GM08714 (cell line): ENCODE measurements around the gene FCN2.

Source experiments
- H3K4me3 ChIP-seq: fragments of 200-500 bp; sonication (Bioruptor generic); 2 replicates; pipeline ENCODE4 v1.5.1; 2014; ENCODE audit warnings: mild to moderate bottlenecking, low read length, inconsistent platforms
- ZNF274 ChIP-seq: IDR thresholded peaks from 2 replicates; pipeline ENCODE4 v1.6.1; 2012; ENCODE audit warnings: mild to moderate bottlenecking, low read depth, low read length

FCN2 gene

DNA sequence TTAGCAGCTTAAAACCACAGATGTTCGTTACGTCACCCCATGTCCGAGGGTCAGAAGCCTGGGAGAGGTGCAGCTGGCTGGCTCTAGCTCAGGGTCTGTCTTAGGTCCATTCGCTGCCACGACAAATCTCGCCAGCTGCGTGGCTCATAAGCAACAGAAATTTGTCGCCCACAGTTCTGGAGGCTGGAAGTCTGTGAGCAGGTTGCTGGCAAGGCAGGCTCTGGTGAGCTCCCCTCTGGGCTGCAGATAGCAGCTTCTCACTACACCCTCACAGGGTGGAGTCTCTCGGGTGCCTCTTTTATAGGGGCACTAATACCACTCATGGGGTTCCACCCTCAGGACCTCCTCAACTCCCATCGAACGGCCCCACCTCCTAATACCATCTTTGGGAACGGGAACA lies 40.1 kb upstream of the FCN2 start:
- TF ChIP-seq ZNF274 = no peak
- no peak overlapping the region for H3K4me3 ChIP-seq

DNA sequence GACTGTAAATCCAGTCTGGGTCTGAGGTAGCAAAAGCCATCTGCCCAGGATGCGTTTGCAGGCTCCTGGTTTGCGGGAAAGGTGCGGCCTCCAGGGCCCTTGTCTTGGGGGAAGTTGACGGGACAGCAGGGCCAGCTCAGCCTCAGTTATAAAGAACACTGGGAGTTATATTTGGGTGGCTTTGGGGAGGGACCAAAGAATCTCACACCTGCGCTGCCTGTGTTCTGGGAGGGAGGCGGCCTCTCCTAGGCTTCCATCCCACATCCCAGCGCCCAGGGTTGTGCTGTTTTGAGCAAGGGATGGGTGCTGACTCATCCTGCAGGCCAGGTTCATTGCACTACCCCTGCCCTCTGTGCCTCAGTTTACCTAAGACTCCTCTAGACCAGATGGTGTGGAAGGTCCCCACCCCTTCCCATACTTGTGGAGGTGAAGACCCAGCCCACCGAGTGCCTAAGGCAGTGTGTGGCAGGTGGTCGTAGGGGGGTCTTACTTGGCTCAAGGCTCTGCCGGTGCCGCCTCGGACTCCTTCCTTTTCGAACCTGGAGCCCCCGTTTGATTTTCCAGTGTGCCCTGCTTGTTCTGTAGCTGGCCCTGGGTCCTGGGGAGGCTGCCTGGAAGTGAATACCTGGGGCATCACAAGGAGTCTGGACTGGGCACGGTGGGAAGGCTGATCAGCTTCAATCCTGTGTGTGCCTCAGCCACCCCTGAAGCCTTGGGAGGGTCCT lies 39.3 kb upstream of the FCN2 start:
- no peak for TF ChIP-seq ZNF274
- no peak overlapping the region for H3K4me3 ChIP-seq

DNA sequence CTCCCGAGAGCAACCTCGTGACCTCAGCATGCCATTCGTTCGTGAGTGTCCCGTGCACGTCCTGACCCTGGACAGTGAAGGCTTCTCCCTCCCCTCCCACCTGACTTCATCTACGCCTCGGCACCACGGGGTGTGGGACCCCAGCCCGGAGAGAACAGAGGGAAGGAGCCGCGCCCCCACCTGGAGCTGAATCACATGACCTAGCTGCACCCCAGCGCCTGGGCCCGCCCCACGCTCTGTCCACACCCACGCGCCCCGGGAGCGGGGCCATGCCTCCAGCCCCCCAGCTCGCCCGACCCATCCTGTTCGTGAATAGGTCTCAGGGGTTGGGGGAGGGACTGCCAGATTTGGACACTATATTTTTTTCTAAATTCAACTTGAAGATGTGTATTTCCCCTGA lies 38.3 kb upstream of the FCN2 start:
- no peak overlapping the region for H3K4me3 ChIP-seq
- TF ChIP-seq ZNF274 = no peak

DNA sequence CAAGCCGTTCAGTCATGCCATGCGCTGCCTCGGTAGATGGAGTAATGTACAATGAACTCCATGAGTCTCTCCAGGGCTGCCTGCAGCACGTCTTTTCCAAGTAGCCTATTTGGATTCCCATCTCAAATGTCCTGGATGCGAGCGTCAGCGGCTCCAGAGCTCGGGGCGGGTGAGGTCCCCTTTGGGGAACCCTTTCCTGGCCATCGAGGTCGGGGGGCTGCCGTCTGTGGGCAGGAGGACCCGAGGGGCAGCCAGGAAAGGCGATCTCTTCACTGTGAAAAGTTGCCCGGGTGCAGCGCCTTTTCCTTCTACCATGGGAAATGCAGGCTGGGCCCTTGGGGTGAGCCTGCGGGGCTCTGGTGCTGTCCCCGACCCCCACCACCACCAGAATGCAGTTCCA lies 36.9 kb upstream of the FCN2 start:
- no peak overlapping the region for H3K4me3 ChIP-seq
- TF ChIP-seq ZNF274 = no peak

- no peak for TF ChIP-seq ZNF274
- no peak overlapping the region for H3K4me3 ChIP-seq
Measured at GRCh38 chr9:134844821-134845220, 35.8 kb upstream of the FCN2 start.

DNA sequence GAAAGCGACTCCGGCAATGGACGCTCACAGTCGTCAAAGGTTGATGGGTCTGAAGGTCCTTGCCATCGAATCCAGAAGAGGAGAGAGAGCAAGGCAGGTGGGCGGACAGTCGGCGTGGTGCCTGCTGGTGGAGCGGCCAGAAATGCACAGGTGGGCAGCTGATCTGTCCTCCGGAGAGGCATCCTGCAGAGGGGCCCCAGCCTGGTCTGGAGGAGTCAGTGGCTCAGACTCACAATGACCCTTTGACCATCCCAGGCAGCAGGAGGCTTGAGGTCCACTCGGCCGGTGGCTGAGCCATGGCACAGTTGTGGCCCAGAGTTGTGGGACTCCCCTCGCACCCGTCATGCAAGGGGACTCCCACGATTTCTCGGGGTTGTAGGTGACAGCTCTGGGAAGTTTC lies 34.4 kb upstream of the FCN2 start:
- H3K4me3 ChIP-seq = no peak overlapping the region
- TF ChIP-seq ZNF274 = no peak

- H3K4me3 ChIP-seq = no peak overlapping the region
- no peak for TF ChIP-seq ZNF274
Measured at GRCh38 chr9:134846699-134847098, 33.9 kb upstream of the FCN2 start.

DNA sequence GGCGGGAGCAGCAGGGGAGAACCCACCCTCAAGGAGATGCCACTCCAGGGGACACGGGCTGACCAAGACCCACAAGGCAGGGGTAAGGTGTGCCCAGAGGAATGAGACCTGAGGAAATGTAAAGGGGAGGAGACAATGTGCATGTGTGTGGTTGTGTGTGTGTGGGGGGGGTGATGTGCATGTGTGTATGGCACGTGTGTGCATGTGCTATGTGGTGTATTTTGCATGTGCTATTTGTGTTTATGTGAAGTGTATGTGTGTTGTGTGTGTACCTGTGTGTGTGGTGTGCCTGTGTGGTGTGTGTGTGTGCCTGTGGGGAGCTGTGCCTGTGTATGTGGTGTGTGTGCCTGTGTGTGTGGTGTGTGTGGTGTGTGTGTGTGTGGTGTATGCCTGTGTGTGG lies 33.5 kb upstream of the FCN2 start:
- TF ChIP-seq ZNF274 = no peak
- no peak overlapping the region for H3K4me3 ChIP-seq

DNA sequence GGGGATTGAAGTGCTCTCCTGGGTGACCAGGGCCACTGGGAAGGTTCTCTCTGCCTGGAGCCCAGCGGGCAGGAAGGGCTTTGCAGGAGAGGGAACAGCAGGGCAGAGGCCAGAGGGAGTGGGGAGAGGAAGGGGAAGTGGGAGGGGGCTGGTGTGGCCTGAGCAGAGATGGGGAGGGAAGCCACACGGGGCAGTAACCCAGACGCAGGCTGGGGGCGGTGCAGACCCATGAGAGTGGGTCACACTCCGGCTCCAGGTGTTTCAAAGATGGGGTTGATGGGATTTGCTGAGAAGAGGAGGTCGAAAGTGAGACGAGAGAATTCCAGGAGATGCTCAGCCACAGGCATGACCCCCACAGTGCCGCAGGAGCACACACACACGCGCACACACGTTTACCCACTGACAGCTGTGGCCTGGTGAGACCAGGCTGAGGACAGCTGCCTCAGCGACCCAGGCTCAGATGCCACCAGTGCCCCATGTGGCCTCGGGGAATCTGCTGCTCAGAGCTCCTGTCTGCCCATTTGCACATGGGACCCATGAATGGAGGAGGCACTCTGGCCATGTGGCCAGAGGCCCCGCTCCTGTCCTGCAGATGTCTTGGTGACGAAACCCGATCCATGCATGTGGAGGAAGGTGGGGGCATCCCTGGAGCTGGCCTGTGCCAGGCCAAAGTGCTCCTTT lies 32.7 kb upstream of the FCN2 start:
- no peak for TF ChIP-seq ZNF274
- no peak overlapping the region for H3K4me3 ChIP-seq

GRCh38 chr9:134848504-134848903 lies 32.1 kb upstream of the FCN2 start:
- H3K4me3 ChIP-seq = no peak overlapping the region
- no peak for TF ChIP-seq ZNF274

DNA sequence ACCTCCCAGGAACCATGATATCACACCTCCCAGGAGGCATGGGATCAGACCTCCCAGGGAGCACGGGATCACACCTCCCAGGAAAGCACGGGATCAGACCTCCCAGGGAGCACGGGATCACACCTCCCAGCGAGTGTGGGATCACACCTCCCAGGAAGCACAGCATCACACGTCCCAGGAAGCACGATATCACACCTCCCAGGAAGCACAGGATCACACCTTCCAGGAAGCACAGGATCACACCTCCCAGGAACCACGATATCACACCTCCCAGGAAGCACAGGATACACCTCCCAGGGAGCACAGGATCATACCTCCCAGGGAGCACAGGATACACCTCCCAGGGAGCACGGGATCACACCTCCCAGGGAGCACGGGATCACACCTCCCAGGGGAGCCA lies 30.0 kb upstream of the FCN2 start:
- TF ChIP-seq ZNF274 = no peak
- H3K4me3 ChIP-seq = no peak overlapping the region

- no peak for TF ChIP-seq ZNF274
Measured at GRCh38 chr9:134851020-134851419, 29.6 kb upstream of the FCN2 start.

DNA sequence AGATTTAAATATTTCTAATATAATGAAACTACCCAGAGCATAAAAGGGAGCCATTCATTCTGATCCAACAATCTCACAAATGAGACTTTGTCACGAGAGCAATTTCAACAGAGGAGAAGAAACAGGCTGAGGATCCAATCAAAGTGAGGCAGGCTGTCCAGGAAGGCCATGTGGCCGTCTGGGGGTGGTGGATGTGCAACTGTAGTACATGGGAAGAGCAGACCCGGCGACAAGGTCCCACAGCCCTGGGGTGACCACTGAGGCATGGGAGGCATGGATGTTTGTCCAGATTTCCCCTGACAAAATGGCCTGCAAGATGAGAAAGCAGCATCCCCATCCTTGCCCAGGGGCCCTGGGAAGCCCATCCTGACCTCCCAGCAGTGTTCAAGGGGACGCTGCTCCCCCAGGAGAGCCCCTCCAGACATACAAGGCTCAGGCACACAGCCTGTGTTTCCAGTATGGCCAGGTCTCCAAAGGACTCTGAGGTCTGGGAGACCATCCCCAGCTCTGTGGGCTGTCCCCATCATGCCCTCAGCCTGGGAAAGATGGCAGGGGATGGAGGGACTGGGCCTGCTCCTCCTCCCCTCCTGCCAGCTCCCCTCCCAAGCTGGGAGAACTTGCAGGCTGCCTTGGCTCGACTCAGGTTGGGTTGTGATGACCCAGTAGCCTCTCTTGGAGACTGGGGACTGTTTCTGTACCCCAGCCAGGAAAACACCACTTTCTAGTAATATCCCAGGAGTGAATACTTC lies 27.5 kb upstream of the FCN2 start:
- TF ChIP-seq ZNF274 = no peak
- no peak overlapping the region for H3K4me3 ChIP-seq

More at GRCh38 chr9:134851020-134851419, 29.6 kb upstream of the FCN2 start:
- no peak overlapping the region for H3K4me3 ChIP-seq

DNA sequence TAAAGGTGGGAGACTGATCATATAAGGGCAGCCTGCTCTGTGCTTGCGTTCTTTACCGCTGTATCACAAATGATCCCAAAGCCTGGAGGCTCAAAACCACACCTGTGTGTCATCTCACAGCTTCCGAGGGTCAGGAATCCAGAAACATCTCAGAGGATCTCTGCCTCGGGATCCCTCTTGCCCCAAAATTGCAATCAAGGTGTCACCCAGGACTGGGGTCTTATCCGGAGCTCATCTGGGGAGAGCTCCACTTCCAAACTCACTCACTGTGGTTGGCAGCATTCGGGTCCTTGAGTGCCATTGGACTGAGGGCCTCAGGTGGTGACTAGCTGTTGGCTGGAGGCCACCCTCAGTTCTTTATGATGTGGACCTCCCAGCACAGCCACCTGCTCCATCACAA lies 26.7 kb upstream of the FCN2 start:
- no peak overlapping the region for H3K4me3 ChIP-seq
- TF ChIP-seq ZNF274 = no peak

DNA sequence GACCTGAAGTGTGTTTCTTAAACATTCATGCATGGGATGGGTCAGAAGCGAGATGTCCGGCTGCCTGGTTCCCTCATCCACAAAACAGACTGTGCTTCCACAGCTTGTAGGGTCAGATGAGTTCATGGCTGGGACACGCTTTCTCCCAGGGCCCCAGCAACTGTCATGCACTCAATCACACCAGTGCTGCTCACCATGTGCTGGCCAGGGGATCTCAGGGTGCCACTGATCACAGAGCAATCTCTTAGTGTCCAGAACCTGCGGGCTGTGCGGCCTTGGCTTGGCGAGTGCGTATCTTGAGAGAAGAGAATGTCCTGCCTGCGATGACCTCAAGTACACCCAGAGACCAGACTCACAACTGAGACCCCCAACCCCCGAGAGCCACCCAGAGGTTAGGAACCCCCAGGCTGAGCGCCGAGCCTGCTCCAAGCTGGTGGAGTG lies 26.0 kb upstream of the FCN2 start:
- H3K4me3 ChIP-seq = no peak overlapping the region
- no peak for TF ChIP-seq ZNF274
